ENCODE measurements around the gene TRPM3.

Gene TRPM3

DNA sequence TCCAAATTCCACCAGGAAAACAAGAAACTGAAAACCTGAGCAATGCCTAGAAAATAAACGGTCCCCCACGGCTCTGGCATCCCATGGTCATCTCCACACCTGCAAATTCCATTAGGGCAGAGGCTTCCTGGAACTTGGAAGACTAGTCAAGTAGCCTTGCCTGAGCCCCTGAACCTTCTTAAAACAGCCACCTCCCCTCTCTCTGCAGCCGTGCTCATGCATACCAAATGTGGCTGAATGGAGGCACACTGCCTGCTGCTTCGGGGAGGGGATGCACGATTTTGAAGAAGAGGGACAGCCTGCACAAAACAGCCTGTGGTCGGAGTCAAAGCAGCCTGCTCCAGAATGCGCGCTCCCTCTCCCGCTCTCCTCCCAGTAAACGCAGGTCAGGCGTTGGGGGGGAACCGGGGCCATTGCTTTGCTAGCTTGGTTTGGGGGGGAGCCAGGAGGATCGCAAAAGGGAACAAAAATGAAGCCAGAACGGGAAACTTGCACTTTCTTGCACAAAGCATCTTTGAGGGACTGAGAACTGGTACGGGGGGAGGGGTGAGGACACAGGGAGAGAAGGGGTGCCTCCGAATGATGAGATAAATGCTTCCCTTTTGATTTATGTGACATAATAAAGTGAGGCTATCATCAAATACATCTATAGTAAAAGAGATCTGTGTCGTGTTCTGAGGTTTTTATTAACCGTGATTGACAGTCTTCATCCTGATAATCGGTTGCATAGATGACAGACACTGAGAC lies at the start of gene TRPM3:
Gene TRPM3 (minus strand): TSS at position 347 of the 747 bp plus-strand sequence. CDS start 267 bp downstream, at position 80.
- no peak for DNase-seq (ENCODE audit: low read depth)

DNA sequence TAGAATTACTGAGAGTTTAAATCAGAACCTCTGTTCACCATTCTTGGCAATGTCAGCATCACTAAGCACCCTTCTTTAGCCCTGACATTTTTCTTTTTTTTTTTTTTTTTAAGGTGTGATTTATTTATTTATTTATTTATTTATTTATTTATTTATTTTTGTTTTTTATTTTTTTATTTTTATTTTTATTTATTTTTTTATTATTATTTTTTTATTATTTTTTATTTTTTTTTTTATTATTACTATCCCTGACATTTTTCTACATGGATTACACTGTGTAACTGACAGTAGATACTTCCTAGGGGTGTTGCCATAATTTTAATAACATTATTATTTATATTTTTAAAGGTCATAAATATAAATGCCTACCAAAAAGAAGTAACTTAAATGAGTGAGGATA lies 47.0 kb upstream of the TRPM3 start:
- no peak for DNase-seq (ENCODE audit: low read depth)

GRCh38 chr9:71162126-71162525 lies 40.7 kb upstream of the TRPM3 start:
- DNase-seq (ENCODE audit: low read depth) = no peak

- DNase-seq (ENCODE audit: low read depth) = no peak
Measured at GRCh38 chr9:71157731-71158130, 36.3 kb upstream of the TRPM3 start.

GRCh38 chr9:71147368-71147767 lies 25.9 kb upstream of the TRPM3 start:
- DNase-seq (ENCODE audit: low read depth) = no peak

DNA sequence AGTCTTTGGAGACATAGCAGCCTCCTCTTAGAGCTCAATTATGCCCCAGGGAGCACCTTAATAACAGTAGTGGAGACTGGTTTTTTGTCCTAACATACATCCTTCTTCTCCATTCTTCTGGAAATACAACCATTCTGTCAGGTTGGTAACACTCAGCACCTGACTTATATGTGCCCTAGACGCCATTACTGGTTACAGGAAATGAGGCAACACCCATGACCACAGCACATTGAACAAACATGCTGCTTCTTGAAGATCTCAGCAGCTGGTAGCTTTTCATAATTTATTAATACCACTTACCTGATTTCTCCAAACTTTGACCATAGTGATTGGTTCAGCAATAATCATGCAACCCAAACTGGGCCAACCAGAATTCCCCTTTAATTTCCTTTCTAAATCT lies 25.1 kb upstream of the TRPM3 start:
- no peak for DNase-seq (ENCODE audit: low read depth)

DNA sequence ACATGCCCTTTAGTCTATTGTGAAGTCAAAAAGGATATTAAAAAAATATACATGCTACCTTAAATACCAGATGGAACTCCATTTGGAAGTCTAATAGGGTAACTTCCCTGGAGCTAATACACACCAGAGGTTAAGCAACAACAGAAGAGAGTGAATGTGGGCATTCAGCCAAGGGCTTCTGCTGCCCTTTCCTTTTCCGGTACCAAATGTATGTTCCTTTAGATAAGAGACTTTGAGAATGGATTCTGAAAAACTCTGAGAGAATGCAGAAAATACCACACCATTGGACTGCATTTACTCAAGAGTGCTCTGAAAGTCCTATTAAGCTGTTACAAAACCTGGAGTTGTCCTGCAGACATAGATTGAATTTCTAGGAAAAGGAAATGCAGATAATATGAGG lies 23.8 kb upstream of the TRPM3 start:
- peak; percentile 8 for DNase-seq (ENCODE audit: low read depth)

DNA sequence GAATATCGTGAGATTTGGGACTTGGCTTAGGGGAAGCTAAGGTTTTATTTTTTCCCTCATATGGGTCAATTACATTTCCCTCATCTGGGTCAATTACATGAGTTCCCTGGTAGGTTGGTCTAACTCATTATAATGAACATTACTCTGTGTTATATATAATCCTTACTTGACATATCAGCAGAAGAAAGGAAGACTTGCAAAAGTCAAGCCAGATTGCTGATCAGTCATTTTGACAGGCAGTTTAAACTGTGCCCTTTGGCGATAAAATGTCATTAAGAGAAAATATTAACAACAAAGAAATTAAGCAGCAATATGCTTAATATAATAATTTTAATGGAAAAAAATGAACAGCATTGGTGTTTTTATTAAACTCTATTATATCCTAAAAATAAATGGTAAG lies 23.1 kb upstream of the TRPM3 start:
- DNase-seq (ENCODE audit: low read depth) = no peak

- DNase-seq (ENCODE audit: low read depth) = no peak
Measured at GRCh38 chr9:71136696-71137095, 15.3 kb upstream of the TRPM3 start.

- DNase-seq (ENCODE audit: low read depth) = no peak
Measured at GRCh38 chr9:71131145-71131544, 9.7 kb upstream of the TRPM3 start.

DNA sequence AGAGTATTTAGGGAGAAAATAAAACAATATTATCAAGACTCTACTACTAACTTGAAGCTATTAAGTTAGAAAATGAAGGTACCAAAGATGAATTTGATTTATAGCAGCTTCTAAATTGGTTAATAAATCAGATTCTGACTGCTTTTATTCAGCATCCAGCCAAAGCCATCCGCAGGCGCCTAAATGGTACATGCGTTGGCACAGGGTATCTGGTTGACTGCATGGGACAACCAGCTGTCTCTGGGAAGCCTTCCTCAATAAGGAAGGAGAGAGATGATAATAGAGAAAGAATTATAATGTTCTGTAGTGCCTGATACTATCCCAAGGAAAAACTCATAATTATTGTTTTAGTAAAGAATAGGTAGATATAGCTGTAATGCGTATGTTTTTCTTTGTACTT lies 9.1 kb upstream of the TRPM3 start:
- DNase-seq (ENCODE audit: low read depth) = no peak

DNA sequence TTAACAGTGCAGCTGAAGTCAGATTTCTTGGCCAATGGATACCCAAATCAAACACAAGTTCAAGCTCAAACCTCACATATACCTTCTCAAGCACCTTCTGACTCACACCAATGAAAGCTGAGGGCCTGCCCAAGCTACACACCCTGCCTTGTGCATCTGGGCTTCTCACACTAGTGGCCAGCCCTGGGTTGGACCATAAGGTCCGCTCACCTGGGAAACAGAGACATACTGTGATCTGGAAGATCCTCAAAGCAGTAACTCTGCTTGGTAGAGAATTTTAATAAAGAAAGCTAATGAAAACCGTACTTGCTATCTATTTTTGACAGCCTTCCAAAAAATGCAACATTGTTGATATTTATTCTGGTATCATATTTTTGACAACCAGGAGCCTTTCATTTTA lies 7.4 kb upstream of the TRPM3 start:
- no peak for DNase-seq (ENCODE audit: low read depth)

DNA sequence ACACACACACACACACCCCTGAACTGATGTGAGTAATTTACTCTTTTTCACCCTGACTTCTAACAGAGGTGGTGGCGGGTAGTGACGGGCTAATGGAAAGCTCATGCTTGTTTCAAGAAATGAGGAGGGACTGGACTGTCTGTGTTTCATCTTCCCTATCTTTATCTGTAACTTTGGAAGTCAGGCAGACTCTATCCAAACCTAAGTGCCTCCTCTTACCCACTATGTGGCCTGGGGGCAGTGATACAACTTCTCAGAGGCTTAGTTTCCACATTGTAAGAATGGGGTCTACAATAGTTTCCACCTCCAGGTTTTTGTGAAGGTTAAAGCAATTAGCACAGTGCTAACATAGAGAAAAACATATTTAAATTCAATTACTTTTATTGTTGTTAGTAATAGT lies 5.9 kb upstream of the TRPM3 start:
- no peak for DNase-seq (ENCODE audit: low read depth)

DNA sequence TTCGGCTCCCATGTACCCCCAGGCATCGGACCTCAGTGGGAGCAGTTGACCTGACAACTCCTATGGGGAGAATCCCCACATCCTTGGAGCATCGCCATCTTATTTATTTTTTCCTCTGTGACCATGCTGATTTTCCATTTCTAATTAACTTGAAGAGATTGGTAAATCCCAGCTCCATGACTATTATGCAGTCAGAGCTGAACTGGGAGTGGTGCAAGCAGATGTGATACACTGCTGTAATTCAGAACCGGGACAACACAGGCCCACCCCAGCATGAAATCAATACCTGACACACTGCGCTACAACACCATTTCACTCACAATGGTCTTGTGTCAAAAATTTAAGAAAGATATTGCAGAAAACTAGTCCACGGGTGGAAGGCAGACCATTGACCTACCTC lies 1.0 kb upstream of the TRPM3 start:
- DNase-seq (ENCODE audit: low read depth) = no peak

DNA sequence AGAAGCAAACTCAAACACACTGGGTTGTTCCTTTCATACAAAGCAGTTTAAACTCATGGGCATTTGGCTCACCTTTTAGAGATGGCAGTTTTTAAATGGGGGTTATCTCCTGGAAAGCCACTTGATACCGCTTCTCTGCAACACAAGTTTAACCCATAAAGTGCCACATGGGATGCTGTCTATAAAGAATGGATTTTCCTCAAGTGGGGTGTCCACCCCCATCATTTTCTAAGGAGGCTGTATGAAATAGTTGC lies 528 bp upstream of the TRPM3 start:
- no peak for DNase-seq (ENCODE audit: low read depth)

- no peak for DNase-seq (ENCODE audit: low read depth)
Measured at GRCh38 chr9:71120501-71121247, 747 bp downstream of the TRPM3 start.

GRCh38 chr9:71119746-71120145 lies 1.7 kb downstream of the TRPM3 start:
- no peak for DNase-seq (ENCODE audit: low read depth)

- DNase-seq (ENCODE audit: low read depth) = no peak
Measured at GRCh38 chr9:71118324-71118723, 3.1 kb downstream of the TRPM3 start.

DNA sequence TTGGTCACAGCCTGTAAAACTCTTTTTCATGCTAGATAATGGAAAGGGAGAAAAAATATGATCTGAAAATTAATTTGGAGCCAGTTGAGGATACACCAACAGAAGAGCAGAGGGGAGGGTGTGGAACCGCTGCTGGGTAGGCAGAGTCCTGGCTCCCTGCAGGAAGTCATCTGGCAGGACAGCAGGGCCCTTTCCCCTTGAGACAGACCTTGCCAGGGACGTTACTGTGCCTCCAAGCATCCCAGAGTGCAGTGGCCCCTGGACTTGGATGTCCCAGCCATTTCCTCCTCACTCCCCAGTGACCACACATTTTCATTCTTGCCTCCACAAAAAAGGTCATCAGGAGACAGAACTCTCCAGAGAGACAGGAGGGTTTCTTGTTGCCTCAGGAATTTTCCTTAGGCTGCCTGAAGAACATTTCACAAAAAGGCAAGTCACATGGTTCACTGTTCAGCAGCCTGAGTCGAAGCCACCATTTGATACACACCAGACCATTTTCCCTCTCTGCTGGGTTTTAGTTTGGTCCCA lies 5.9 kb downstream of the TRPM3 start:
- DNase-seq (ENCODE audit: low read depth) = no peak

DNA sequence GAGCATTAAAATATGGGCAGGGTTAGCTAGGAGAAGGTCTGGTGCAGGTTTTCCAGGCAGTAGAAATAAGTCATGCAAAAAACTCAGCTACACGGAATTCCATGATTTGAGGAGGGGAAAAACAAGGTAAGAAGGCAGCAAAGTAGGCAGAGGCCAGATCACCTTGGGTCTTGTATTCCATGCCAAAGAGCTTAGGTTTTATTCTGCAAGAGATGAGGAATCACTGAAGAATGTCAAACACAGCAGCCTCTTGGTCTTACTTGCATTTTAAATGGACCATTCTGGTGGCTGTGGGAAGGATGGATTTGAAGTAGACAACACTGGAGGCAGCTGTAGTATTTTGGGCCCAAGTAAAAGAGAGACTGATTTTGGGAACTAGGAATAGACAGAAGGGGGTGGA lies 8.6 kb downstream of the TRPM3 start:
- no peak for DNase-seq (ENCODE audit: low read depth)

DNA sequence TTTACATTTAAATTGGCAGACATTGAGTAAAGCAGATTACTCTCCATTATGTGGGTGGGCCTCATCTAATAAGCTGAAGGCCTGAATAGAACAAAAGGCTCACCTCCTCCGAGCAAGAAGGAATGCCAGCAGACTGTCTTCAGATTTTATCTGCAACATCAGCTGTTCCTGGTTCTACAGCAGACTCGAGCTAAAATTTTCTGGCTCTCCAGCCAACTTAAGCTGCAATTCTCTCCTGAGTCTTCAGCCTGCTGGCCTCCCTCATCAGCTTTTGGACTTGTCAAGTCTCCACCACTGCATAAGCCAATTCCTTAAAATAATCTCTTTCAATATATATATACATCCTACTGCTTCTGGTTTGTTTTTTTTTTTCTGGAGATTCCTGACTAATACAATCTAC lies 12.5 kb downstream of the TRPM3 start:
- no peak for DNase-seq (ENCODE audit: low read depth)

GRCh38 chr9:71106992-71107391 lies 14.4 kb downstream of the TRPM3 start:
- DNase-seq (ENCODE audit: low read depth) = no peak

- DNase-seq (ENCODE audit: low read depth) = no peak
Measured at GRCh38 chr9:71105192-71105591, 16.2 kb downstream of the TRPM3 start.

DNA sequence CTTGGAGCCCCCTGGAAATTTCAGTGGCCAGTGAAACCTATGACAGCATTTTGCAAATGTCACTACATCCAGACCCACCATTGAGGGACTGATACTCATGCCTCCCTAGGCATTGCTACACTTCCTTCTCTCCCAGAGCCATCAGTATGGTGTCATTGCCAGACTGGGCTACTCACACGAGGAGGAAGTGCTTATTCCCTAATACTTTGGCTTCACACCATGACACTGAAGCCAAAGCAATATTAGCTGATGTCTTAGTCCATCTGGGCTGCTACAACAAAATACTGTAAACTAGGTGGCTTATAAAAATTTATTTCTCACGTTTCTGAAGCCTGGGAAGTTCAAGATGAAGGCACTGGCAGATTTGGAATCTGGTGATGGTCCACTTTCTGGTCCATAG lies 22.6 kb downstream of the TRPM3 start:
- DNase-seq (ENCODE audit: low read depth) = no peak

Data from EH (cell line).